CD4-positive, alpha-beta T cell treated with Interleukin-4 for 1 hour (primary cell): ENCODE results near the gene LYPD8.

ENCODE experiments used
- DNase-seq, 2 donors: peaks; one replicate each; pipeline ENCODE4 v3.0.0-alpha.2; 2020 to 2022

LYPD8 gene

GRCh38 chr1:248696774-248697173, 58.8 kb downstream of the LYPD8 start:
- no peak for DNase-seq

GRCh38 chr1:248696261-248696660, 59.3 kb downstream of the LYPD8 start:
- DNase-seq = peak in 1 of 2 donors; percentile 20

GRCh38 chr1:248695451-248696132, 60.0 kb downstream of the LYPD8 start:
- no peak for DNase-seq

GRCh38 chr1:248691567-248692155, 63.9 kb downstream of the LYPD8 start:
- DNase-seq = no peak
